Transverse colon (tissue), 4 donors: ENCODE measurements around the gene C5AR1. TPM values are rescaled to one million over a fixed set of nuclear protein-coding genes. Genes with fewer than 3 reads are reported as not detected.

Experiments used
- DNase-seq: peaks from one replicate; pipeline ENCODE4 v3.0.0-alpha.2; 2019
- H3K27ac ChIP-seq, 4 donors: fragments of 200-600 bp; sonication (generic); 2 replicates each; pipeline ENCODE4 v1.5.1; 2016 to 2018; ENCODE audit warnings: inconsistent platforms in 4 of 4
- H3K27me3 ChIP-seq: fragments of 200-600 bp; sonication (generic); 2 replicates; pipeline ENCODE4 v1.5.1; 2017; ENCODE audit warnings: inconsistent platforms
- H3K36me3 ChIP-seq, 4 donors: fragments of 200-600 bp; sonication (generic); 2 replicates each; pipeline ENCODE4 v1.5.1; 2017 to 2019; ENCODE audit warnings: inconsistent platforms in 4 of 4
- H3K4me1 ChIP-seq, 4 donors: fragments of 200-600 bp; sonication (generic); 2 replicates each; pipeline ENCODE4 v1.5.1; 2017 to 2020; ENCODE audit warnings: inconsistent platforms in 4 of 4
- H3K4me3 ChIP-seq, 4 donors: fragments of 200-600 bp; sonication (generic); 1 replicate in 1 of 4; 2 replicates in 3 of 4; pipeline versions ENCODE4 v1.5.1 to v1.6.1; 2017 to 2019; ENCODE audit warnings: inconsistent platforms in 4 of 4
- H3K9me3 ChIP-seq, 2 donors: fragments of 200-600 bp; sonication (generic); 2 replicates each; pipeline ENCODE4 v1.5.1; 2017 to 2019; ENCODE audit warnings: inconsistent platforms in 2 of 2
- CTCF ChIP-seq, 5 experiments: fragments of 200-600 bp in 3 of 5; fragments of 450-650 bp in 2 of 5; sonication (generic) in 3 of 5; IDR thresholded peaks; 1 replicate in 2 of 5; 2 replicates in 3 of 5; pipeline ENCODE4 v1.5.1; 2016 to 2017; ENCODE audit warnings: antibody characterized with exemption in 5 of 5, inconsistent platforms in 3 of 5, mild to moderate bottlenecking in 2 of 5, moderate library complexity in 1 of 5
- EP300 ChIP-seq: sonication (generic); formaldehyde crosslinking; IDR thresholded peaks from one replicate; pipeline ENCODE4 v1.6.1; 2017; ENCODE audit warnings: antibody characterized with exemption, low read depth
- POLR2A ChIP-seq: fragments of 450-650 bp; IDR thresholded peaks from one replicate; pipeline ENCODE4 v1.6.1; 2016; ENCODE audit warnings: antibody characterized with exemption, mild to moderate bottlenecking, moderate library complexity
- POLR2AphosphoS5 ChIP-seq, 3 donors: sonication (generic); formaldehyde crosslinking; IDR thresholded peaks; one replicate each; pipeline ENCODE4 v1.6.1; 2016; ENCODE audit warnings: antibody characterized with exemption in 3 of 3
- WGBS, 2 donors: methylation state at CpG; one replicate each; pipeline ENCODE4 v1.1.5; 2018; ENCODE audit warnings: low coverage in 1 of 2; 5-methylcytosine and 5-hydroxymethylcytosine counted together
- in situ Hi-C, 4 donors: fragments of 200-750 bp; cut with MboI; loops; one replicate each; pipeline versions ENCODE4 v1.15.0 to v1.15.1; 2017; ENCODE audit warnings: low sequenced_read_pairs in 3 of 4, low pct_ligation_motif_present in 1 of 4, low pct_unique_long_range_greater_than_20kb in 1 of 4
- intact Hi-C: fragments of 100-400 bp; cut with DNase I; formaldehyde crosslinking; loops from one replicate; pipeline ENCODE4 v1.15.1; 2023; ENCODE audit warnings: low total_unique reads
- total RNA-seq, 4 donors: library from RNA; depleted of rRNA; stranded (reverse); fragments of >200 nt; gene quantifications; one replicate each; pipeline ENCODE4 v1.1.0, GENCODE V29; 2016

The C5AR1 gene
- total RNA-seq, 4 donors from 2014 or later, result 0.60 to 9.0 (median 5.3) TPM

- H3K4me1 ChIP-seq, result no peaks in the 10 kb centered on the region
- H3K27me3 ChIP-seq, result no peaks in the 10 kb centered on the region
- TF ChIP-seq POLR2A, result no peak
- TF ChIP-seq POLR2AphosphoS5 (IDR thresholded peaks at IDR 0.05), result no peak
- TF ChIP-seq EP300, result no peak
- no peak for TF ChIP-seq CTCF (IDR thresholded peaks at IDR 0.05)
- in situ Hi-C loops, result no loop called here
- H3K36me3 ChIP-seq, result peaks cover 0 to 20% (median 3%) of the 10 kb centered on the region in 4 donors
- H3K4me3 ChIP-seq, result no peak overlapping the region
- no peak overlapping the region for H3K27ac ChIP-seq
- DNase-seq, result no peak
- no peaks in the 10 kb centered on the region for H3K9me3 ChIP-seq
- intact Hi-C loops, result no loop called here
- 79% methylated on average over 10 of the region's 10 CpGs; no CpG with 5 or more reads in 1 of the 2 donors for WGBS, 2 donors
Measured at GRCh38 chr19:47370045-47370611, 60.5 kb downstream of the C5AR1 start.

GRCh38 chr19:47371261-47371660 is 61.6 kb downstream of the C5AR1 start:
- in situ Hi-C loops, result no loop called here
- no peaks in the 10 kb centered on the region for H3K9me3 ChIP-seq
- H3K4me1 ChIP-seq, result no peaks in the 10 kb centered on the region
- DNase-seq, result no peak
- no peak for TF ChIP-seq POLR2A
- no peak for TF ChIP-seq EP300
- no peak for TF ChIP-seq POLR2AphosphoS5 (IDR thresholded peaks at IDR 0.05)
- TF ChIP-seq CTCF (IDR thresholded peaks at IDR 0.05), result no peak
- H3K27ac ChIP-seq, result no peak overlapping the region
- H3K27me3 ChIP-seq, result no peaks in the 10 kb centered on the region
- H3K4me3 ChIP-seq, result no peak overlapping the region
- peaks cover 0 to 30% (median 8%) of the 10 kb centered on the region in 4 donors for H3K36me3 ChIP-seq
- WGBS, 2 donors, result 87% methylated on average over 9 of the region's 9 CpGs; no CpG with 5 or more reads in 1 of the 2 donors
- intact Hi-C loops, result no loop called here

Other genes with a start within 250 kb of the C5AR1 start
- gene ZC3H4, start 196.1 kb upstream of the C5AR1 start, total RNA-seq, result 10 to 100 TPM; 25.4 to 32.2 (median 28.0) TPM
- 10 to 100 TPM; 27.3 to 85.4 (median 51.8) TPM for gene SAE1, start 179.0 kb upstream of the C5AR1 start, total RNA-seq
- 10 to 100 TPM; 10.9 to 31.0 (median 14.4) TPM for gene BBC3, start 78.7 kb upstream of the C5AR1 start, total RNA-seq
- gene CCDC9, start 53.3 kb upstream of the C5AR1 start, total RNA-seq, result 10 to 100 TPM; 20.9 to 27.5 (median 22.4) TPM
- gene INAFM1, start 35.0 kb upstream of the C5AR1 start, total RNA-seq, result 10 to 100 TPM in 2 of 4 donors, 1 to 10 TPM in 2; 7.2 to 17.2 (median 9.6) TPM
- 1 to 10 TPM in 2 of 4 donors, under 1 TPM in 1, not detected in 1; 0.64 to 4.9 (median 2.0) TPM for gene C5AR2, start 22.3 kb downstream of the C5AR1 start, total RNA-seq
- gene DHX34, start 39.5 kb downstream of the C5AR1 start, total RNA-seq, result 10 to 100 TPM; 12.4 to 30.3 (median 21.3) TPM
- gene MEIS3, start 109.7 kb downstream of the C5AR1 start, total RNA-seq, result 10 to 100 TPM in 1 of 4 donors, 1 to 10 TPM in 2, not detected in 1; 2.3 to 56.5 (median 7.1) TPM
- gene SLC8A2, start 162.0 kb downstream of the C5AR1 start, total RNA-seq, result 10 to 100 TPM in 2 of 4 donors, 1 to 10 TPM in 1, under 1 TPM in 1; 0.82 to 36.4 (median 9.6) TPM
- 1 to 10 TPM in 3 of 4 donors, not detected in 1; 2.2 to 5.7 (median 3.3) TPM for gene KPTN, start 174.4 kb downstream of the C5AR1 start, total RNA-seq
- 100 to 1,000 TPM in 3 of 4 donors, 10 to 100 TPM in 1; 94.8 to 138 (median 114) TPM for gene NAPA, start 205.2 kb downstream of the C5AR1 start, total RNA-seq